Pons (tissue), 1 donor: Measurements from ENCODE around the gene ELP4.

Experiments used
- DNase-seq: peaks from one replicate; pipeline ENCODE4 v3.0.0-alpha.2; 2016; ENCODE audit warnings: low spot score

Gene ELP4

GRCh38 chr11:31812383-31813381 lies 303.1 kb downstream of the ELP4 start:
- DNase-seq, result no peak

GRCh38 chr11:31813391-31814175 lies 304.0 kb downstream of the ELP4 start:
- DNase-seq, result no peak

- DNase-seq, result no peak
Measured at GRCh38 chr11:31814176-31814868, 304.8 kb downstream of the ELP4 start.

GRCh38 chr11:31815711-31816467 lies 306.3 kb downstream of the ELP4 start:
- no peak for DNase-seq

- DNase-seq, result no peak
Measured at GRCh38 chr11:31816468-31817053, 307.0 kb downstream of the ELP4 start.

GRCh38 chr11:31817054-31817620 lies 307.6 kb downstream of the ELP4 start:
- DNase-seq, result no peak

GRCh38 chr11:31817621-31818424 lies 308.3 kb downstream of the ELP4 start:
- DNase-seq, result no peak

- no peak for DNase-seq
Measured at GRCh38 chr11:31818425-31818755, 308.8 kb downstream of the ELP4 start.

GRCh38 chr11:31818874-31819331 lies 309.3 kb downstream of the ELP4 start:
- no peak for DNase-seq

GRCh38 chr11:31819621-31820437 lies 310.3 kb downstream of the ELP4 start:
- no peak for DNase-seq

GRCh38 chr11:31820438-31820818 lies 310.9 kb downstream of the ELP4 start:
- no peak for DNase-seq

GRCh38 chr11:31821235-31821764 lies 311.7 kb downstream of the ELP4 start:
- no peak for DNase-seq

- no peak for DNase-seq
Measured at GRCh38 chr11:31821766-31822165, 312.2 kb downstream of the ELP4 start.

GRCh38 chr11:31822175-31822926 lies 312.8 kb downstream of the ELP4 start:
- no peak for DNase-seq

- DNase-seq, result no peak
Measured at GRCh38 chr11:31822927-31823643, 313.5 kb downstream of the ELP4 start.

GRCh38 chr11:31823644-31824331 lies 314.2 kb downstream of the ELP4 start:
- DNase-seq, result no peak
